IPS-NIHi7 (cell line): ENCODE data around the gene DNAH8.

Experiments used
- DNase-seq: peaks from one replicate; pipeline ENCODE4 v3.0.0; 2012; ENCODE audit warnings: mixed read lengths; ENCODE audit errors: extremely low spot score

The DNAH8 gene, protein sequence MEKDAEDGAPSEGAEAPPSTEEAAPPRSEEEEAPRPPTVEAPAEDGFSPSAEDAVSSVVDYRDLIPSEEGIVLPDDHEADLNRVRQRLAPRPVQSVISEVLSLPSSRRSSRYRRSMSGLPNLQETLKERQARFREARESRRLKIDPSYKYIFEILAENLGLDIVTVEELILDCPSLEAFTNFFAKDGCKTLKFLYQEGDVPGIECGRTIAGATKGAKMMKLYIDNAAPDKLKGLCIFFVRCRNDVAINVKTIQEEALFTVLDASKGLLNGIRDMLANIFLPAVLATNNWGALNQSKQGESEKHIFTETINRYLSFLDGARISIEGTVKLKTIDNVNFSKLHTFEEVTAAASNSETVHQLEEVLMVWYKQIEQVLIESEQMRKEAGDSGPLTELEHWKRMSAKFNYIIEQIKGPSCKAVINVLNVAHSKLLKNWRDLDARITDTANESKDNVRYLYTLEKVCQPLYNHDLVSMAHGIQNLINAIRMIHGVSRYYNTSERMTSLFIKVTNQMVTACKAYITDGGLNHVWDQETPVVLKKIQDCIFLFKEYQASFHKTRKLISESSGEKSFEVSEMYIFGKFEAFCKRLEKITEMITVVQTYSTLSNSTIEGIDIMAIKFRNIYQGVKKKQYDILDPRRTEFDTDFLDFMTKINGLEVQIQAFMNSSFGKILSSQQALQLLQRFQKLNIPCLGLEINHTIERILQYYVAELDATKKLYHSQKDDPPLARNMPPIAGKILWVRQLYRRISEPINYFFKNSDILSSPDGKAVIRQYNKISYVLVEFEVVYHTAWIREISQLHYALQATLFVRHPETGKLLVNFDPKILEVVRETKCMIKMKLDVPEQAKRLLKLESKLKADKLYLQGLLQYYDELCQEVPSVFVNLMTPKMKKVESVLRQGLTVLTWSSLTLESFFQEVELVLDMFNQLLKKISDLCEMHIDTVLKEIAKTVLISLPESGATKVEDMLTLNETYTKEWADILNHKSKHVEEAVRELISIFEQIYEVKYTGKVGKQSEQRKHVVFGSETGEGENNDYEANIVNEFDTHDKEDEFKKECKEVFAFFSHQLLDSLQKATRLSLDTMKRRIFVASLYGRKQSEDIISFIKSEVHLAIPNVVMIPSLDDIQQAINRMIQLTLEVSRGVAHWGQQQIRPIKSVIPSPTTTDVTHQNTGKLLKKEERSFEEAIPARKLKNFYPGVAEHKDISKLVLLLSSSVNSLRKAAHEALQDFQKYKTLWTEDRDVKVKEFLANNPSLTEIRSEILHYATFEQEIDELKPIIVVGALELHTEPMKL (N-terminal part only)

DNA sequence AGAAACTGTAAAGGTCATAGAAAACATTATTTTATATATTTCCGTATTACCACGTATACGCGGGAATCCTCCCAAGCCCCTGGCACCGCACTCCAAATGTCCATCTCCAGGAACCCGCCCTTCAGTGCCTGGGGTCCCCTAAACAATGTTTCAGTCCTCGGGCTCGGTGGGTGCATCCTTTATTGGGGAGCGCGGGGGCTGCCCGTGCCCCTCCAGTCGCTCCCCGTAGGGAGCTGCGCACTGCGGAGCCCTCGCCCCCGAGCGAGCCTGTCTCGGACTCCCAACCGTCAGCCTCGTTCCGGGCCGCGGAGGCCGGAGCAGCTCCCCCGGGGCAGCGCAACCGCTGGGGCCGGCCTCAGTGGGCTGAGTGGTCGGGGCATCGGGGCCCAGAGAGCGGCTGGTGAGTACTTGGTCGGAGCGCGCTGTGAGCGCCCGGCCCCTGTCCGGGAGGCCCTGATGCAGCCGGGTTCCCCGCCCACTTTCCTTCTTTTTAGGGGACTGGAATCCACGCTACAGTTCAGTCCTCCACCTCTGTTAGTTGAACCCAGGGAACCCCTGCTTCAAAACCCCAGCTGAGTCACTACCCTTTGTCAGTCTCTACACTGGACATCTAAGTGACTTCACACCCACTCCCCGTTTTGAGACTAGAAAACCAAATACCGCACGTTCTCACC, at the start of gene DNAH8:
Gene DNAH8, plus strand, starts transcription at position 296 of the 674 bp plus-strand sequence. CDS start 7,499 bp downstream, outside the sequence.
- DNase-seq, result peak; percentile 22

DNA sequence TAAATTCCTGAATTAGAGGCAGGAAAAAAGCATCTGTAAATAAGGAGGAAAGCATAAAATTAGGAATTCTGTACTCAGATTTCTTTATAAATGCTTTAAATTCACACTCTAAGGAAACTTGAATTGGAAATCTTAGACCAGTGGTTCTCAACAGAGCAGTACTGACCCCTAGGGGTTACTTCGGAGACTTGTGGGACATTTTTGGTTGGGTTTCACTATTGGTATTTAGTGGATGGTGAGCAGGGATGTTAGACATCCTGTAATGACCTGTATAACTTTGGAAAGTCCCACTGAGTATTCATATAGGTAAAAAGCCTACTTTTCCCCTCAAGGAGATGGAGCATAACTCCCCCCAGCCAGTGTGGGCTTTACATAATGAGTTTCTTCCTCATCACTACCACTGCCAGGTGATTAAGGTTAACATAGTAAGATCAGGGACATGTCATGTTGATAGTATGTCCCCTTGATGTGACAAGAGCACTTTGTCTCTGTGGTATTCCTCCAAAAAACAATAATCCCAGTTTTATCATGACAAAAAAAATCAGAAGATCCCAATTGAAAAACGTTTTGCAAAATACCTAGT, 43.1 kb upstream of the DNAH8 start:
- DNase-seq, result peak; percentile 71

DNA sequence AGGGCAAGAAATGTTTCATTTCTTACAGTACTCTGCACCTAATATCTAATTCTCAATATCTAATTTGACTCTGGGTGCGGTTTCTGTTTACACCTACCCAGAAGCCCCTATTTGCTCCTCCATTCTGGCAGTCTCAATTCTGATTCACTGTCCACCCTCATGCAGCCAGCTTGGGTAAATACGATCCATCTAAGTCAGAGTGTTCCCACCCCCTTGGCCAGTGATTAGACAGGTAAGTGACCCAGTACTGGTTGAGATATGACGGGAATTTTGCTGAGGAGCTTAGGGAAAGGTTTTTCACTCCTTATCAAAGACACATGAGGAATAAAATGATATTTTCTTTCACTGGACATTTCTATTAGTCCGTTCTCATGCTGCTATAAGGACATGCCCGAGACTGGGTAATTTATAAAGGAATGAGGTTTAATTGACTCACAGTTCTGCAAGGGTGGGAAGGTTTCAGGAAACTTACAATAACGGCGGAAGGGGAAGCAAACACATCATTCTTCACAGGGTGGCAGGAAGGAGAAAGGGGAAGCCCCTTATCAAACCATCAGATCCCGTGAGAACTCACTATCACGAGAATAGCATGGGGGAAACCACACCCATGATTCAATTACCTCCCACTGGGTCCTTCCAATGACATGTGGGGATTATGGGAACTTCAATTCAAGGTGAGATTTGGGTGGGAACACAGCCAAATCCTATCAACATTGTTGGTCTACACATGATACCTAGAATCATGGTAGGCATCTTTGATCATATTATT, 41.5 kb upstream of the DNAH8 start:
- no peak for DNase-seq

DNA sequence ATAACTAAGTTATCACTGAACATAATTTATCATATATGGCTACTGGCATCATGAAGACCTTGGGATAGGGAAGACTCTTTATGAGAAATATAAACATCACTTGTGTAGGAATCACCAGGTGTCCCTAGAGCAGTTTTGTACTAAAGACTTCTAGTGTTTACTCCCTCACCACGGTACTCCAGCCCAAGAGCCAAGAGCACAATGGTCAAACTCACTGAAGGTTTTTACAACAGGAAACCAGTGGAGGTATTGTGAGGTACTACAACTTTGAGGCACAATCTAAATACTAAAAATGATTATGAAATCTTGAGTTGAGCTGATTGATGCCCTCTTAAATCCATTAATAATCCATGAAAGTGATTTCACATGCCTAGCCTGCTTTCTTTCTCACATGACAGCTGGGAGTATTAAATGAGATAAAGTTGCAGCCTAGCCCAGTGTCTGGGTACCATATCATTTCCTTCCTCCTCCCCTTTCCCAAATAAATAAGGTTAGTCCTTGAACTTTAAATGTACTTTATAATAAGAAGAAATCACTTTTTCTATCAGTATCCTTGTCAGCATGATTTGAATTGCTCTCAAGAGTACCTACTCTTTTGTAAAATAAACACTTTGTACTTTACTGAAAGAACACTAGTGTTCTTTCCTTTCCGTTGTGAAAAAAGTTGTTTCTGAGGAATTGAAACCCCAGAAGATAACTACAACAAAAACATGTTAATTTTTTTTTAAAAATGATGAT, 38.7 kb upstream of the DNAH8 start:
- no peak for DNase-seq

DNA sequence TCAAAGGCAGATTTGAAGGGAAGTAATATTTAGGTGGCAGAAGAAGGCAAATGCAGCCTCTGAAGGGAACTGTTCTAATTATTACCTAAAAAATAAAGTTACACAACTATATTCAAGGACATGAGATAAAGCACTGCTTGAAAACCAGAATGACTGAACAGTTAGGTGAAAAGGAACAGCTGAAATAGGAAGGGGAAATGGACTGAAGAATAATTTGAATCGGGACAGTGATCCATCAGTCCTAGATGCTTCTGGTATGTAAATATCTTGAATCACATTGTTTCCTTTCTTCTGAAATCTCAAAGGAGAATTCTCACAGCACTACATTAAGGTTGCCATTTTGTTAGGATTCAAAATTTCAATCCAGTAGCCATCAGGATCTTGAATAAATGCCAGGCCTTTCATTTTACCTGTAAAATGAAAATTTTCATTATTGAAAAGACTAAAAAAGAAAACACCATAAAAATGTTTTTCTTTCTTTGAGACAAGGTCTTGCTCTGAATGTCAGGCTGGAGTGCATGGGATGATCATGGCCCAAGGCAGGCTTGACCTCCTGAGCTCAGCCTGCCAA, 38.1 kb upstream of the DNAH8 start:
- DNase-seq, result no peak

DNA sequence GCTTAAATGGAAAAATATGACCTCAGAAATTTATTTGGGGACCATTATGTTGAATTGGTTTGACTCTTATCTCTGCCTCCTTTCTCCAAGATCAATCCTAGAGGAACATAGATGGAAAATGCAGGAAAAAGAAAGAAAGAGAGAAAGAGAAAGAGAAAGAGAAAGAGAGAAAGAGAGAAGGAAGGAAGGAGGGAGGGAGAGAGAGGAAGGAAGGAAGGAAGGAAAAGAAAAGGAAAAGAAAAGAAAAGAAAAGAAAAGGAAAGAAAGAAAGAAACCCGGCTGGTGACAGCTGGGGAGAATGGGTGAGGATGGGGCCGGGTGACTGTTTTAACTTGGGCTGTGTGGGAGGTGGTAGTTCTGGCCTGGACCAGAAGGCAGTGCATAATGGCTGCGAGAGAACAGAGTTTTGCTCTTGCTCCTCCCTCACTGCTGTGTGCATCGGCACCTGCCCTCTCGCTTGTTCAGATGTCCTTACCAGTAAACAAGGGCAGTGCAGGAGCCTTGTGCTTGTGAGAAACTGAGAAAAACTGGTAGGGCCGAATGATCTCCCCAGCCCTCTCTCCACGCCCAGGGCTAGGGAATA, 36.8 kb upstream of the DNAH8 start:
- no peak for DNase-seq

DNA sequence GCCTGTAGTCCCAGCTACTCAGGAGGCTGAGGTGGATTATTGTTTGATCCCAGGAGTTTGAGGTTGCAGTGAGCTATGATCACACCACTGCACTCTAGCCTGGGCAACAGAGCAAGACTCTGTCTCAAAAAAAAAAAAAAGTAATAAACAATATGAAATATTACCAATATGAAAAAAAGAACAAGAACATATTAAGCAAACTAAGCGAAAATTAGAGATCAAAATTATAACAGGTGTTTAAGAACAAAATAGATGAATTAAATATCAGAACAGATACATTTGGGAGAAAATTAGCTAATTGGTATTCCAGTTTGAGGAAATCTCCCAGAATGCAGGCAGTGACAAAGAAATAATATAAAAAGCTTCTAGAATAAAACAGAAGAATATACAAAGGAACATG, 35.4 kb upstream of the DNAH8 start:
- DNase-seq, result no peak

DNA sequence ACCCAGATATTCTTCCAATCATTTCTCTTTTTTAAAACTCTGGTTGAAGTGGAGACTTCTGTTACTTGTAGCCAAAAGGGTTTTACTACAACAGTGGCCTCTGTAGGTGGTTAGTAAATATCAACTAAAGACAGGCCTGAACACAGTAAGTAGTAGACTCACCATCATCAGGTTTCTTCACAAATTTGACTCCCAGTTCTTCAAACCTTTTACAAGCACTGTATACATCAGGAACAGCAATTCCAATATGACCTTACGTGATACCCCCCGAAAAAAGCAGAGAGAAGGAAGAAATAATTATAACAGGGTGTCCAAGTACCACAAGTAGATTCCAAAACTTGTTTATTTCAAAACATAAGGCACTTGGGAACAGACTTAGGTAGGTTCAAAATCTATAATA, 33.3 kb upstream of the DNAH8 start:
- no peak for DNase-seq

DNA sequence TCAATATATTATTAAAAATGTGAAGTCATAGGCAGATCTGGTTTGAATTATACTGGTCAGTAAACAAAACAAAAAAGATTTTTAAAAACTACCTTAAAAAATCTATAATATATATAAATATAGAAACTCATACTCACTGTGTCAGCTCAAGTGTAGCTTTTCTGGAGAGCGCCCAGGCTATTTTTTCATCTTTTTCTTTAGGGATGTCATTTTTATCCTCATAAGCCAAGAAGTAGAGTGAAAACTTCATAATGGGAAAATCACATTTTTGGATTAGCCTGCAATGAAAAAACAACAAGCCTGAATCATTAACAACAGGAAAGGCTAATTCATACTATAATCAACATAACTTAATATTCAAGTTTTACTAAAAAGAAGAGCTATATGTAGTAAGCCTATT, 30.9 kb upstream of the DNAH8 start:
- no peak for DNase-seq

DNA sequence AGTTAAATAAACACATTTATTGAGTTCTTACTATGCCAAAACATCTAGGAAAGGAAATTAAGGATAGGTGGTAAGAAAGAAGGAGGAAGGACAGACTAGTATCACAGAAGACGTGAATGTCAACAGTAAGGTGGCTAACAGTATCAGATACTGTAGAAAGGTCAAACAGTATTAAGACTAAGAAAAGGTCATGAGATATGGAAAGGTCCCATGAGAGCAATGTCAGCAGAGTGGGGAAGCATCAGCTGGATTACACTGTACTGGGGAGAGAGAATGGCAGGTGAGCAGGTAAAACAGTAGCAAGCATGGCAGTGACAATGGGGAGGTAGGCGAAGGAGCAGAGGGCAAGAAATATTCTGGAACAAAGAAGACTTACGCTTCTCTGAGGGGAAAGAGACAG, 30.2 kb upstream of the DNAH8 start:
- no peak for DNase-seq

DNA sequence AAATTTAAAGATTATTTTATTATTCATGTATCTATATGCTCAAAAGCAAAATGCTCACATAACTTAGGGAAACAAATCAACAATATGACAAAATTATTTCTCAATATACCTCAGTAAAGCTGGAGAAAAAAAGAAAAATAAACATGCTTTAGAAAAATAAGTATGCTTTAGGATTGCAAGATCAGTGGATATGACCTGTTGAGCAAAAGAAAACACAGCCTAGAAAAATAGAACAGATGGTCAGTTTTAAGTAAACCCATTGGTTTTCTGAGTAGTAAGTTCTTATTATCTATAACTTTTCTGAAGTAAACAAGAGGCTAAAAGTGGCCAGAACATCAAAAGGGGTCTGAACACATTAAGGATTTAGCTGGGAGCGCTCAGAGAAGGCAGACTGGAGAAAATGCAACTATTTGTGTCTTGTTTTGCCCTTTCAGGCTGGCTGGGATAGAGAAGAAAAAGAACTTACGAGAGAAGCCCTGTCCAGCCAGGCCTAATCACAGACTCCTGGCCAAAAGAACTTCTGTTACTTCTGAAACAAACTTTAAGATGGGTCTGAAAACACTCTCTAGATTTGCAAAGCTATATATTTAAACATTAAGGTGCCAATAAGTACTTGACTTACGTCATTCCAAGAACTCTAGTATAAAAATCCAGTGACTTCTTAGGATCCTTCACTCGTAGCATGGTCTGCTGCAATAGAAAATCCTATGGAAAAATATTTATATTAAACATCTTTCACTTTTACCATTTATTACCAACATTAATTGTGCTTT, 28.7 kb upstream of the DNAH8 start:
- no peak for DNase-seq

DNA sequence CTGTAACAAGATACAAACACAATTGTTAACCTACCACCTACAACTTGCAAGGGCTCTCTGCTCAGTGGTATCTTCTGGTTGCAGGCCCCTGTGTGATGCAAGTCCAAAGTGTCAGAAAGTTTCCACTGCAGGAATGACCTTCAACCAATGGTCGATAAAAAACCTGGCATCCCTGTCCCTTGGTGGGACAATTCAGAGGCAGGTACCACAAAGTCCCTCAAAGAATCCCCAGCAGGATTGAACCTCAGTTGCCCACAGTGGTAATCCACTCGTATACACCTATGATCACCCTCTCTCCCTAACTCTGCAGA, 28.1 kb upstream of the DNAH8 start:
- DNase-seq, result no peak

DNA sequence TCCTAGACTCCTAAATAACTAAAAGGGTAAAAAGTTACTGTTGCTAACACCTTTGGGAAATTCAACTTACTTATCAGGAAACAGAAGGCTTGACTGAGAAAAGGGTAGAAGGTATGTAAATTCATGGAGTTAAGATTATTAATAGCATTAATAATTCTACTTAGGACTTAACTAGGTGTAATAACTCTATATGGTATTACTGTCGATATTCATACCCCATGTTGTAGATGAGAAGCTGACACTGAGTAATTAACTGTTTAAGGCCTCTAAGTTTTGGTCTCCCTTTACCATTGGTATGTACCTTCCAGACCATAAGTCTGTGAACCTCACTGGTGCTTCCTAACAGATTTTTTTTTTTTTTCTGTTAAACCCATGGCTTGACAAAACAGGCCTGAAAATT, 27.6 kb upstream of the DNAH8 start:
- no peak for DNase-seq

DNA sequence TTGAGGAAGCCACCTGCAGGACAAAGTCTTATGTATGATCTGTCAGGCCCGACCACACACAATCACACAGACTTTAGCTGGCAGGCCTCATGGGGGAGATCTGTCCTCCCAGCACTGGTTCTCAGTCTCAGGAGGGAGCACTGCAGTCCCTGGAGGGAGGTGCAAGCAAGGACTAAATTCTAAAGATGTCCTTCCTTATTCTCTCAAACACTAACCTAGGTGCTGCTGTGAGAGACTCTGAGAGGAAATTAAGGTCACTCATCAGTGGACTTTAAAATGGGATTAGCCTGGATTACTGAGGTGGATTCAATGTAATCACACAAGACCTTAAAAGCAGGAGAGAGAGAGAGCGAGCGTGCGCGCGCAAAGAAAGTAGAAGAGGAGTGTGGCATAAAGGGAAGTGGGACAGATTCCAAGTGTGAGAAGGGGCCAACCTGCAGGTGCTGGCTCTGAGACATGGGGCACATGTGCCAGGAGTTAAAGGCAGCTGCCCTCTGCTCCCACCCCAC, 26.5 kb upstream of the DNAH8 start:
- peak; percentile 26 for DNase-seq

DNA sequence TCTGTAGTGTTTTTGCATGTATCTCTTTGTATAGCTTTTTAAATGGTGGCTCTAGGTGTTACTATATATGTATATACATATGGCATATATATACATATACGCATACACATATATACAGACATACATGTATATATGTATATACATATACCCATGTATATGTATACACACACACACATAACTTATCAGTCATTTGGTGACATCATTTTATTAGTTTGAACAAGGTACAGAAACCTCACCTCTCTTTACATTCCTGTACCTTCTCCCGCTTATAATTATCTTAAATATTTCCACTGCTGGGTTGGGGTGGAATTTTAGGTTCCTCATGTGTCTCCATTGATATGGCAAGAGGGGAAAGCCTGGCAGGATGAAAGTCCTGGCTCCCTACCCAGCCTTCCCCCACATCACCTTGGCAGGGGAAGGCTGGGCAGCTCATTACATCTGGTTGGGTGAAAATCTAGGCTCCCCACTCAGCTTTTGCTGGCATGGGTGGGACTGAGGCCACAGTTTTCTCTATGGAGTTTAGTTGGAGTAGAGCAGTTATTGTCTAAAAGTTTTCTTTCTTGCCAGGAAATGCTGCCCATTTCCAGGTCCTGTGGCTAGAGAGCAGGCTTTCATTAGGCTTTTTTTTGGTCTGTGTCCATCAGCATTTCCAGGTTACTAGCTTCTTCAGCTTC, 19.7 kb upstream of the DNAH8 start:
- no peak for DNase-seq

DNA sequence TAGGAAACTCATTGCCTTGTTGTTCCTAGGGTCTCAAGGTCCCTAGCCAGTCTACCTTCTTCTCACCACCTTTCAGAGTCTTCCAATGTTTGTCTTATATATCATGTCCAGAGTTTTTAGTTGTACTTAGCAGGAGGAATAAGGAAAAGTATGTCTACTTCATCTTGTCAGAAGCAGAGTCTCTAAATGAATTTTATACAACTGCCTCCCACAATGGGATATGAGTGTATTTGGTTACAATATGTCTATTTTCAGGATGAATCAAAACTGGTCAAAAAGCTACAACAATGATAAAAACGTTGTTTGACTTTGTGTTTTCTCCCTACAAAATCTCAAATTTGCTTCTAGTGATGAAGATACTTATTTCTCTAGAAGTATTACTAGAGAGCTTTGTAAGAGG, 19.2 kb upstream of the DNAH8 start:
- no peak for DNase-seq

DNA sequence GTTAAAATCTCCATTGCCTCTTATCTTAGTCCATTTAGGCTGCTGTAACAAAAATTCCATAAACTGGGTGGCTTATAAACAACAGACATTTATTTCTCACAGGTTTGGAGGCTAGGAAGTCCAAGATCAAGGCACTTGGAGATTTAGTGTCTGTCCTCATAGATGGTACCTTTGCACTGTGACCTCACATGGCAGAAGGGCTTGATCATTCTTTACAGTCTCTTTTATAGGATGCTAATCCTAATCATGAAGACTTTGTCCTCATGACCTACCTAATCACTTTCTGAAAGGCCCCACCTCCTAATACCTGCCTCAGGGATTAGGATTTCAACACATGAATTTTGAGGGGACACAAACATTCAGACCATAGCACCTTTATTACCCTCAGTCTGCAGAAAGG, 18.8 kb upstream of the DNAH8 start:
- no peak for DNase-seq

DNA sequence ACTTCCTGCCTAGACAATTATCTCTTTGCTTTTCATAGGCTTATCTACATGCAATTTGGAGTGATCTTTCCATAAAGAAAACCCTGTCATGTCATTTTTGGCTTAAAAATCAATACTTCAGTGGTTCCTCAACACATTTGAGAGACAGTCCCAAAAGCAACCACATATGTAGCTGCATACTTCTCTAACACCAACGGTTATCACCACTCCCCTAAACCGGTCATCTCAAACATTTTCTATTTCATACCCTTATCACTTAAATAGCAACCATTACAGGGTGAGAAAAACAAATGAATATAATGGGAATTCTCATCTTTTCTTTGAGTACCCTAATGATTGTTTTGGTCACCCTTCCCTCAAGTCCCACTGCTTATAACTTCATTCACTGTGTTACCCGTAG, 17.3 kb upstream of the DNAH8 start:
- DNase-seq, result no peak
